ENCODE results near the gene STEAP1B.

DNA sequence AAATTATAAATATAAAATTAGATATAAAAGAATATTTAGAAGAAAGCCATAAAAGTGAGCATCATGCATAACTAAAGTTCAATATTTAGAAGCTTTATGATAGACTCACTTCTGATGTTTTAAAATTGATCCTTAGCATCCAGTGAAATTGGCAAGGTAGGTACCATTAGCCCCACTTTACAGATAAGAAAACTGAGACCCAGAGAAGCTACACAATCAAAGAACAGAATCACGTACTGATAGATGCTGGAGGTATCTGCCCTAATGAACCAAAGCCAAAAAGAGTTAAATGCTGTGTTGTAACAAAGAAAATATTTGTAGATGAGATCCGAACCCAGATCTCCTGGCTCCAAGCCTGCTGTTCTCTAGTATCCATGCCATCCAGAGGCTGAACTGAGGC lies 100.4 kb downstream of the STEAP1B start:
- TF ChIP-seq, protein P1, sequence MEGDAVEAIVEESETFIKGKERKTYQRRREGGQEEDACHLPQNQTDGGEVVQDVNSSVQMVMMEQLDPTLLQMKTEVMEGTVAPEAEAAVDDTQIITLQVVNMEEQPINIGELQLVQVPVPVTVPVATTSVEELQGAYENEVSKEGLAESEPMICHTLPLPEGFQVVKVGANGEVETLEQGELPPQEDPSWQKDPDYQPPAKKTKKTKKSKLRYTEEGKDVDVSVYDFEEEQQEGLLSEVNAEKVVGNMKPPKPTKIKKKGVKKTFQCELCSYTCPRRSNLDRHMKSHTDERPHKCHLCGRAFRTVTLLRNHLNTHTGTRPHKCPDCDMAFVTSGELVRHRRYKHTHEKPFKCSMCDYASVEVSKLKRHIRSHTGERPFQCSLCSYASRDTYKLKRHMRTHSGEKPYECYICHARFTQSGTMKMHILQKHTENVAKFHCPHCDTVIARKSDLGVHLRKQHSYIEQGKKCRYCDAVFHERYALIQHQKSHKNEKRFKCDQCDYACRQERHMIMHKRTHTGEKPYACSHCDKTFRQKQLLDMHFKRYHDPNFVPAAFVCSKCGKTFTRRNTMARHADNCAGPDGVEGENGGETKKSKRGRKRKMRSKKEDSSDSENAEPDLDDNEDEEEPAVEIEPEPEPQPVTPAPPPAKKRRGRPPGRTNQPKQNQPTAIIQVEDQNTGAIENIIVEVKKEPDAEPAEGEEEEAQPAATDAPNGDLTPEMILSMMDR (IDR thresholded peaks at IDR 0.05) = no peak
- TF ChIP-seq POLR2AphosphoS5 (IDR thresholded peaks at IDR 0.05) = no peak
- no peak for TF ChIP-seq POLR2A (IDR thresholded peaks at IDR 0.05; ENCODE audit: low read depth)
- TF ChIP-seq EP300 (IDR thresholded peaks at IDR 0.05) = no peak

Data from esophagus muscularis mucosa (tissue), 4 donors.